ENCODE results near the gene PARG.

DNA sequence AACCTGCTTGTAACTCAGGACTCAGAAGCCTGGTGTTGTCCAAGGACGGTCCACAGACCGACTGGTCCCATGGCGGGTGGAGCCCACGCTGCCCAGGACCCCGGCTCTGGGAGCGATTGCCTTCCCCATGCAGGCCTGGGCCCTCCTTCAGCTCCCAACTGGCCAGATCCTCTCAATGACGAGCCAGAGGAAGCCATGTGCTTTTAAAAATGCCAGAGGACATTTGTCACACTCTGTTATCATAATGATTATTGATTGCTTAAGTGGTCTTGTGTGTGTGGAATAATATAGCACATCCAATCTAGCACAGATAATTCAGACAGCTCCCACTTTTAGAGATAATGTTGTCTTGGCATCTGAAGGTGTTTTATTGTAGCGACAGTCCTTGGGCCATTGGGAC is 157.1 kb downstream of the PARG start:
- TF ChIP-seq, protein P1, sequence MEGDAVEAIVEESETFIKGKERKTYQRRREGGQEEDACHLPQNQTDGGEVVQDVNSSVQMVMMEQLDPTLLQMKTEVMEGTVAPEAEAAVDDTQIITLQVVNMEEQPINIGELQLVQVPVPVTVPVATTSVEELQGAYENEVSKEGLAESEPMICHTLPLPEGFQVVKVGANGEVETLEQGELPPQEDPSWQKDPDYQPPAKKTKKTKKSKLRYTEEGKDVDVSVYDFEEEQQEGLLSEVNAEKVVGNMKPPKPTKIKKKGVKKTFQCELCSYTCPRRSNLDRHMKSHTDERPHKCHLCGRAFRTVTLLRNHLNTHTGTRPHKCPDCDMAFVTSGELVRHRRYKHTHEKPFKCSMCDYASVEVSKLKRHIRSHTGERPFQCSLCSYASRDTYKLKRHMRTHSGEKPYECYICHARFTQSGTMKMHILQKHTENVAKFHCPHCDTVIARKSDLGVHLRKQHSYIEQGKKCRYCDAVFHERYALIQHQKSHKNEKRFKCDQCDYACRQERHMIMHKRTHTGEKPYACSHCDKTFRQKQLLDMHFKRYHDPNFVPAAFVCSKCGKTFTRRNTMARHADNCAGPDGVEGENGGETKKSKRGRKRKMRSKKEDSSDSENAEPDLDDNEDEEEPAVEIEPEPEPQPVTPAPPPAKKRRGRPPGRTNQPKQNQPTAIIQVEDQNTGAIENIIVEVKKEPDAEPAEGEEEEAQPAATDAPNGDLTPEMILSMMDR (IDR thresholded peaks at IDR 0.05) = no peak
- no peak for TF ChIP-seq EZH2phosphoT487 (IDR thresholded peaks at IDR 0.05; ENCODE audit: borderline replicate concordance, low read depth)
- TF ChIP-seq RAD21 (IDR thresholded peaks at IDR 0.05; ENCODE audit: low read length) = no peak
- no peak for TF ChIP-seq JUND (IDR thresholded peaks at IDR 0.05)
- no peak for TF ChIP-seq SIN3A (IDR thresholded peaks at IDR 0.05; ENCODE audit: borderline replicate concordance, low read depth, low read length)
- TF ChIP-seq, protein P2, sequence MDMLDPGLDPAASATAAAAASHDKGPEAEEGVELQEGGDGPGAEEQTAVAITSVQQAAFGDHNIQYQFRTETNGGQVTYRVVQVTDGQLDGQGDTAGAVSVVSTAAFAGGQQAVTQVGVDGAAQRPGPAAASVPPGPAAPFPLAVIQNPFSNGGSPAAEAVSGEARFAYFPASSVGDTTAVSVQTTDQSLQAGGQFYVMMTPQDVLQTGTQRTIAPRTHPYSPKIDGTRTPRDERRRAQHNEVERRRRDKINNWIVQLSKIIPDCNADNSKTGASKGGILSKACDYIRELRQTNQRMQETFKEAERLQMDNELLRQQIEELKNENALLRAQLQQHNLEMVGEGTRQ (IDR thresholded peaks at IDR 0.05; ENCODE audit: borderline replicate concordance, low read depth, low read length) = no peak

Measured in SK-N-SH (cell line).